COR-L47 (cell line): ENCODE data around the gene CYP27A1.

ENCODE experiments used
- DNase-seq: peaks from one replicate; lab custom pipeline; 2025; lab: John Stamatoyannopoulos, UW

CYP27A1 gene

DNA sequence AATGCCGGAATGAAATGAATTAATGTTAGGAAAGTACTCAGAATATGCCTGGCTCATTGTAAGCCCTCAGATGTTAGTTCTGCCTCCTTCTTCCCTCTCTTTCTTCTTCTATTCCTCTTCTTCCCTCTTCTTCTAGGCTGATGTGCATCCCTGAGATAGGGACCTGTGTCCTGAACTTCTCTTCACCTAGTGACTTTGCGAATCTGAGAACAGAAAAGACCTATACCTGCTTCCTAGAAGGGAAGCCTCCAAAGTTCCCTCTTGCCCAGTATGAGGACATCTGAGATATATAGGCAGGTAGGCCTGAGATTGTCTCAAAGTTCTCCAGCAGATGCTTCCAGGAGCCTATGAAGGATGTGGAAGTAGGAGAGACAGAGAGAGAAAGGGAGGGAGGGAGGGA lies 8.1 kb upstream of the CYP27A1 start:
- no peak for DNase-seq

- no peak for DNase-seq
Observed at GRCh38 chr2:218776488-218776887, 5.5 kb upstream of the CYP27A1 start.

DNA sequence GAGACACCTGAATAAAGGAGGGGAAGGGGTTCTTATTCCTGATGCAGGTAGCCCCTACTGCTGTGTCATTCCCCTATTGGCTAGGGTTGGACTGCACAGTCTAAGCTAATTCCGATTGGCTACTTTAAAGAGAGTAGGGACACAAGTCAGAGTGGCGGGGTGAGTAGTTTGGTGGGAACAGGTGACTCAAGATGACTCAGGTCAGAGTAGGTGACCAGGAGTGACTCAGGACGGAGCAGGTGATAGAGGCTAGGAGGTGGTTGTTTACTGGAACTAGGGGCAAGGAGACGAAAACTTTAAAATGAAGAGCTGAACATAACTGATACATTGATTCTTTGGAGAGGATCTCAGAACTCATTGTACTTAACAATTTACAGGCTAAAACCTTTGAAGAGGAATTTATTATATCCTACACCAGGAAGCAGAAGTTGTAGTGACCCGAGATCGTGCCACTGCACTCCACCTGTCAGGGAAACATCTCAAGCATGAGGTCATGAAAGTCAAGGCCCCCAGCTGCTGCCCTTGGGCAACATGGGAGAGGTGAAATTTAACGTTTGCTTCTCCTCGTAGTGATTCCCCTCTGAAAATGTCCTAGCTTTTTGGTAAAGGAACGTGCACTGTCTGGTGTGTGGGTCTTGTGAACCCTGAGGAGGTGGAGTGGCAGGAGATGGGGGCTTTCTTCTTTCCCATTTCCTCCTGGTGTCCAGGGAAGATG lies 4.5 kb upstream of the CYP27A1 start:
- no peak for DNase-seq

- DNase-seq: no peak
Observed at GRCh38 chr2:218780046-218780445, 1.9 kb upstream of the CYP27A1 start.

DNA sequence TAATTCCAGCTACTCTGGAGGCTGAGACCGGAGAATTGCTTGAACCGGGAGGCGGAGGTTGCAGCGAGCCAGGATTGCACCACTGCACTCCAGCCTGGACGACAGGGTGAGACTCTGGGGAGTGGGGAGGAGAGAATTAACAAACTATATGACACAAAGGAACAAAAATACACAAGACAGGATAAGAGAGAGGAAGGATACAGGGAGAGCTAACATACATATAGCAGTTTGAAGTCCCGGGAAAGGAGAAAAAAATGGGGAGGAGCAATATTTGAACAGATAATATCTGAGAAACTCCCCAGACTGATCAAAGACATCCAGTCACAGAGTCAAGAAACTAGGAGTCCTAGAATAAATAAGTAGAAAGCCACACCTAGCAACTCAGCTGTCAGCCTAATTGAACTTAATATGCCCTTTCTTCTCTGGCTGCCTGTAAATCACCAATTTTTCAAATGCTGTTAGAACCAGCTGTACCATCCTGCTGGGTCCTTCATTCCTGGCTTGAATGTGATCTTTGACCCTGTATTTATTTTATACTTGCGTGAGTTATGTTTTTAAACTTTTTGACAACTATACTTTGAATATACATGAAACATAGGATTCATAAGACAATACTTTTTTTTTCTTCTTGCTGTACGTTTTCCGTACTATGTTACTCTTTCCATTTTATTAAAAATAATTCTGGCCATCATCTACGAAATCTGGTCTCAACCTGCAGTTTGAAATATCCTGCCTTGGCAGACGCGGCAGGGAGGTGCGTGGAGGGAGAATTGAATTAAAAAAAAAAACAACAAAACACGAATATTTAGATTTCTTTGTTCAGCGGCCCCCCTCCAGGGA lies 876 bp upstream of the CYP27A1 start:
- DNase-seq: peak; percentile 19

- DNase-seq: no peak
Observed at GRCh38 chr2:218782528-218782844, 539 bp downstream of the CYP27A1 start.

GRCh38 chr2:218783688-218784087 lies 1.7 kb downstream of the CYP27A1 start:
- DNase-seq: no peak

DNA sequence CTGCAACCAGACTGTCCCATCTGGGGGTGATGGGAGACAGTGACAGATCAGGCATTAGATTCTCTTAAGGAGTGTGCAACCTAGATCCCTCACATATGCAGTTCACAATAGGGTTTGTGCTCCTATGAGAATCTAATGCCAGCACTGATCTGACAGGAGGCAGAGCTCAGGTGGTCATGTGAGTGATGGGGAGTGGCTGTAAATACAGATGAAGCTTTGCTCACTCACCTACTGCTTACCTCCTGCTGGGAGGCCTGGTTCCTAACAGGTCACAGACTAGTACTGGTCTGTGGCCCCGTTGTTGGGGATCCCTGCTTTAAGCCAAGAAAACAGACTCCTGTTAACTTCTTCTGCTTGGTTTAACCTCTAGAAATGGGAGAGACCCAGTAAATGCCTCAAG lies 3.2 kb downstream of the CYP27A1 start:
- DNase-seq: no peak

GRCh38 chr2:218786133-218786532 lies 4.2 kb downstream of the CYP27A1 start:
- DNase-seq: no peak

- no peak for DNase-seq
Observed at GRCh38 chr2:218788529-218789255, 6.7 kb downstream of the CYP27A1 start.

- DNase-seq: no peak
Observed at GRCh38 chr2:218792433-218792832, 10.5 kb downstream of the CYP27A1 start.

- DNase-seq: no peak
Observed at GRCh38 chr2:218796691-218797090, 14.7 kb downstream of the CYP27A1 start.

DNA sequence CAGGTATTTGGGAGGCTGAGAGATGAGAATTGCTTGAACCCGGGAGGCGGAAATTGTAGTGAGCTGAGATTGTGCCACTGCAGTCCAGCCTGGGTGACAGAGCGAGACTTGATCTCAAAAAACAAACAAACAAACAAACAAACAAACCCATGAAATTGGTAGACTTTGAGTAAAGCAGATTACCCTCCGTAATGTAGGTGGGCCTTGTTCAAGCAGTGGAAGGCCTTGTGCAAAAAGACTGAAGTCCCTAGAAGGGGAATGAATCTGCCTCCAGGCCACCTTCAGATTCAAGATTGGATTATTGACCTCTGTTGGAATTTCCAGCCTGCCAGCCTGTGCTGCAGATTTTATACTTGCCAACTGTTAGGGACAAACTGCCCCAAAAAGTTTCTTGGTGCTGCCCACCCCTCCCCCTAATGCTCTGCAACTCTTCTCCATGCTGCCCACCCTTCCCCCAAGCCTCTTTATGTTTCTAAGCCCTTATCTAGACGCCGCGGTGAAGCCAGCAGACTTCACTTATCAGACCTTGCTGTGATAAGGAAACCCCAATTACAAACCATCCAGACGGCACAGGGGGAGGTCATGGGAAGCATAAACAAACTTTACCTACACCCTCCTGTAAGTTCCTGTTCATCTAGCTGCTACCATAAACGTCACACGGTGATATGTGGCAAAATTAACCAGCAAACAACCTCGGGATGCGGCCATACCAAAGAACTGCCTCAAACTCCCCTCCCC lies 17.0 kb downstream of the CYP27A1 start:
- no peak for DNase-seq

GRCh38 chr2:218799990-218800389 lies 18.0 kb downstream of the CYP27A1 start:
- no peak for DNase-seq

- no peak for DNase-seq
Observed at GRCh38 chr2:218802386-218802994, 20.5 kb downstream of the CYP27A1 start.

- no peak for DNase-seq
Observed at GRCh38 chr2:218804817-218805216, 22.9 kb downstream of the CYP27A1 start.

DNA sequence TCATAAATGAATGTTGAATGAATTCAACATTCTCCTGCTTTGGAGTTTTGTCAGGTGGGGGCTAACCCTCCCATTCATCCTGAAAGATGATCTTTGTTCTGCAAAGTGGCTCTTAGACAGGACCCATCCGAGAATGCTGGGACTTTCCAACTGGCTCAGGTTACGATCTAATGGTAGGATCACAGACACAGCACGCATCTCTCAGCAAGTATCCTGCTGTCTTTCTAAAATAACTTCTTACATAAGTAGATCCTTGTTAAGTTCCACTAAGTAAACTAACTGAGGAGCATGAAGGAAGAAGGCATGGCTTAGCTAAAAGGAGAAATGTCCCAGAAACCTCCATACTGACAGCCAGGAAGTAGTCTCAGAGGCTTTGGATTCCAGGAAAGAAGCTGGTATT lies 23.7 kb downstream of the CYP27A1 start:
- no peak for DNase-seq

DNA sequence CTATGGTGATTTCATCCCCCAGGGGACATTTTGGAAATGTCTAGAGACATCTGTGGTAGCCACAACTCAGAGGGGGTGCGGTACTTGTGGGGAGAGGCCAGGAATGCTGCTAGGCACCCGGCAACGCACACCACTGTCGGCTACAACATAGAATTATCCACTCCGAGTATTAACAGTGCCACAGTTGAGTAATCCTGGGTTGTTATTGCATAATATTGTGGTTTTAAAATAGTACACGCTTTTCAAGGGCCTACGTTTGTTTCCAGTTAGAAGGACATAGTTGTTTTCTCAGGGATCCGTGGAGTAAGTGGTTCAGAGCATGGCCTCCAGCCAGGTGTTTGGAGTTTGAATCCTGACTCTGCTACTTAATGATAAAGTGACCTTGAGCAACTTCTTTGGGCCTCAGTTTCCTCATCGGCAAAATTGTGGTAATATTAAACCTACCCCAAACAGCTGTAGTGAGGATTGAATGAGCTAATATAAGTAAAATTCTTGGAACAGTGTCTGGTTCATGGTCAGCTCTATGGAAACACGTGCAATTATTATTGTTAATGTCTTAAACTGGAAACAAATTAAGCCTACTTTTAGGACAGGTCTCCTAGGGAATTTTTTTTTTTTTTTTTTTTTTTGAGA lies 24.5 kb downstream of the CYP27A1 start:
- no peak for DNase-seq

DNA sequence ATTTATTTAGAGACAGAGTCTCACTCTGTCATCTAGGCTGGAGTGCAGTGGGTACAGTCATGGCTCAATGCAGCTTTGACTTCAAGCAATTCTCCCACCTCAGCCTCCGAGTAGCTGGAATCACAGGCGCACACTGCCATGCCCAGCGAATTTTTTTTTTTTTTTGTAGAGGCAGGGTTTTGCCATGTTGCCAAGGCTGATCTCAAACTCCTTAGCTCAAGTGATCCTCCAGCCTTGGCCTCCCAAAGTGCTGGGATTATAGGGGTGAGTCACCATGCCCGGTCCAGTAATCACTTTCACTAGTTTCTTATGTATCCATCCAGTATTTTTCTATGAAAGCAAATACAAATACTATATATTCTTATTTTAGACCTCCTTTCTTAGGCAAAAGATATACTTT lies 25.7 kb downstream of the CYP27A1 start:
- no peak for DNase-seq

DNA sequence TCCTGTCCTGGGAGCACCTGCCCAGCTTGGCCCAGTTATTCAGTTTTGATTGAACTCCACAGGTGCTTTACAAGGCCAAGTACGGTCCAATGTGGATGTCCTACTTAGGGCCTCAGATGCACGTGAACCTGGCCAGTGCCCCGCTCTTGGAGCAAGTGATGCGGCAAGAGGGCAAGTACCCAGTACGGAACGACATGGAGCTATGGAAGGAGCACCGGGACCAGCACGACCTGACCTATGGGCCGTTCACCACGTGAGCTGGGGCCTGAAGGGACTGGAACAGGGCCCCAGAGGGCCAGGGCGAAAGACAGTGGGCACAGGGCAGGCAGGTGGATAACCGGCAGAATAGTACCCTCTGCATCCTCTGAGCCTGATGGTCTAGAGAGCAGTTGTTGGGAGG lies 27.6 kb downstream of the CYP27A1 start:
- no peak for DNase-seq

GRCh38 chr2:218810256-218810655 lies 28.3 kb downstream of the CYP27A1 start:
- DNase-seq: no peak
